ENCODE measurements around the gene IMP4.

Gene IMP4

DNA sequence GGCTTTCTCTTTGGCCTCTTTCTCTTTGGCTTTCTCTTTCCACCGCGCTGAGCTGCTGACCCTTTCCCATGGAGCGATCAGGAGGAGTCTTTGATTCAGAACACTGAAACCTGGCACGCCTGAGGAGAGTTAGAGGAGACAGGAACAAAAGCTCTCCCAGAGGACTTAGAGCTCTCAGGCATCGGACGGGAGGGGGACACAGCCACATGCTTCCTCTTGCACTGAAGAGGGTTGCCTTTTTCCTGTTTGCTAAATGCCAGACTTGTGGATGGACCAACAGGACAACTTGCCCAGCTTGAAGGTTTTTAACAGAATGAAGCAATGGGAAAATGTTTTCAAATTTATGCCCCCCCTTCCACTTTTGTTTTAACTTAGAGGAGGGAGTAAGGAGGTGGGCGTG is 9.5 kb downstream of the IMP4 start:
- no peak overlapping the region for H3K27ac ChIP-seq
- no peak for TF ChIP-seq ZFX (IDR thresholded peaks at IDR 0.05)
- TF ChIP-seq, protein P1, sequence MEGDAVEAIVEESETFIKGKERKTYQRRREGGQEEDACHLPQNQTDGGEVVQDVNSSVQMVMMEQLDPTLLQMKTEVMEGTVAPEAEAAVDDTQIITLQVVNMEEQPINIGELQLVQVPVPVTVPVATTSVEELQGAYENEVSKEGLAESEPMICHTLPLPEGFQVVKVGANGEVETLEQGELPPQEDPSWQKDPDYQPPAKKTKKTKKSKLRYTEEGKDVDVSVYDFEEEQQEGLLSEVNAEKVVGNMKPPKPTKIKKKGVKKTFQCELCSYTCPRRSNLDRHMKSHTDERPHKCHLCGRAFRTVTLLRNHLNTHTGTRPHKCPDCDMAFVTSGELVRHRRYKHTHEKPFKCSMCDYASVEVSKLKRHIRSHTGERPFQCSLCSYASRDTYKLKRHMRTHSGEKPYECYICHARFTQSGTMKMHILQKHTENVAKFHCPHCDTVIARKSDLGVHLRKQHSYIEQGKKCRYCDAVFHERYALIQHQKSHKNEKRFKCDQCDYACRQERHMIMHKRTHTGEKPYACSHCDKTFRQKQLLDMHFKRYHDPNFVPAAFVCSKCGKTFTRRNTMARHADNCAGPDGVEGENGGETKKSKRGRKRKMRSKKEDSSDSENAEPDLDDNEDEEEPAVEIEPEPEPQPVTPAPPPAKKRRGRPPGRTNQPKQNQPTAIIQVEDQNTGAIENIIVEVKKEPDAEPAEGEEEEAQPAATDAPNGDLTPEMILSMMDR (conservative IDR thresholded peaks at IDR 0.05) = no peak

GRCh38 chr2:130353291-130354138 is 10.8 kb downstream of the IMP4 start:
- no peak overlapping the region for H3K27ac ChIP-seq
- TF ChIP-seq, protein P1 (conservative IDR thresholded peaks at IDR 0.05) = no peak
- no peak for TF ChIP-seq ZFX (IDR thresholded peaks at IDR 0.05)

- no peak overlapping the region for H3K27ac ChIP-seq
- TF ChIP-seq ZFX (IDR thresholded peaks at IDR 0.05) = no peak
- TF ChIP-seq, protein P1 (conservative IDR thresholded peaks at IDR 0.05) = no peak
Observed at GRCh38 chr2:130354139-130354428, 11.4 kb downstream of the IMP4 start.

GRCh38 chr2:130355172-130355577 is 12.5 kb downstream of the IMP4 start:
- TF ChIP-seq, protein P1 (conservative IDR thresholded peaks at IDR 0.05) = no peak
- no peak for TF ChIP-seq ZFX (IDR thresholded peaks at IDR 0.05)
- peak overlapping the region; percentile 95 for H3K27ac ChIP-seq

DNA sequence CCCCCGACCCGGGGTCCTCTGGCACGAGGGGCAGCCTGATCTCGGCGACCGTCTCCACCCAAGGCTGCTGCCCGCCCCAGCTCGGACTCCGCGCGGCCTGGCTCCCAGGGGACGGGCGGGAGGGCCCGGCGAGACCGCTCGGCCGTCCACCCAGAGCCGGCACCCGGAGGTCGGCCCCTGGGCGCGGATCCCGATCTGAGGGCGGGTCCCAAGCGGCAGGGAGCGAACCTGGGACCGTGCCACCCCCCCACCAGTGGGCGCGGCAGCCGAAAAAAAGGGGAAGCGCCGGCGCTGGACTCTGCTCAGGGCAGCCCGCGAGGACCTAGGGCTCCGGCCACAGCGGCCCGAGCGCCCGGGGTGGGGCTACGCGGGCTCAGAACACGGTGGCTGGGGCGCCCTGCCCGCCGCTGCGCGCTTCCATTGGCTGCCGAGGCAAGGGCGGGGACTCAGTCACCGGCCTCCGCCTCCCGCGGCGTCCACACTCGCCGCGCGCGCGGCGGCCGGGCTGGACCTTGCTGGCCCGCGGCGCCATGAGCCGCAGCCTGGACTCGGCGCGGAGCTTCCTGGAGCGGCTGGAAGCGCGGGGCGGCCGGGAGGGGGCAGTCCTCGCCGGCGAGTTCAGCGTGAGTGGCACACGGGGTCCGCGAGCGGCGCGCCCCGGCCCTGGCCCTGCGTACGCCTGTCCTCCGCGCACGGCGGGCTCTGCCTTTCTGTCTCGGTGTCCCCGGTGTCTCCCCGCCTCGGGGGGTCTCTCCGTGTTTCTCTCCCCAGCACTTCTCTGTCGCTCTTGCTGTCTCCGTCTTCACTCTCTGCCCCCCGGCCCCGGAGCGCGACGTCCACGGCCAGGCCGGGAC is 13.1 kb downstream of the IMP4 start, which contains the start of gene PTPN18:
PTPN18 (plus strand) TSS at position 479 of the 854 bp plus-strand sequence; CDS start at position 531, 52 bp downstream.
- peak within 1 kb of the TSS; percentile 95 for H3K27ac ChIP-seq
- TF ChIP-seq, protein P1 (conservative IDR thresholded peaks at IDR 0.05) = peak; percentile 64
- TF ChIP-seq ZFX (IDR thresholded peaks at IDR 0.05) = peak; percentile 71; the same call in 1 of the 2 replicates

- no peak overlapping the region for H3K27ac ChIP-seq
- TF ChIP-seq ZFX (IDR thresholded peaks at IDR 0.05) = no peak
- TF ChIP-seq, protein P1 (conservative IDR thresholded peaks at IDR 0.05) = no peak
Observed at GRCh38 chr2:130357864-130358263, 15.2 kb downstream of the IMP4 start.

Measured in C4-2B (cell line).